ENCODE measurements around the gene VIPAS39. TPM values are rescaled to one million over a fixed set of nuclear protein-coding genes. Genes with fewer than 3 reads are reported as not detected.
A peak's percentile ranks its signal among the peaks of the same experiment; 100 is the strongest.

Gene VIPAS39
- total RNA-seq, 1 donor from 2014 or later: 22.9 TPM

DNA sequence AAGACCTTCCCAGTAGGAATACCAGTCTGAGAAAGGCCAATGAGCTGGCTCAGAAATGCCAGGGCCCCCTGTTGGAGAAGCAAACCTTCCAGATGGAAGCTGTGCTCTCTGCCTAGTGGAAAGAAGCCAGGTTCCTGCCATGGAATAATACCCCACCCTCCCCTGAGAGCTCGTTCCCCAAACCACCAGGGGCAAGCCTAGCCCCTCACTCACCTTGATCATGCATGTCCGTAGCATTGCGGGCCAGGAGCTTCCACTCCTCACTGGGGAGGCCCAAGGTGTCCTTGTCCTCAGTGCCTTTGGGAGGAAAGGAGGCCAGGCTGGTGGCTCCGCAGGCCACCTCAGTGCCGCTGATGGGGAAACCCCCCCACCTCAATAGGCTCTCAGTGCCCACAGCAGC is 20.6 kb upstream of the VIPAS39 start:
- Mint-ChIP-seq H3K27me3 (ENCODE audit: low read depth) (no peaks in the 10 kb centered on the region), H3K4me3 (no peak overlapping the region), H3K27ac (ENCODE audit: unreplicated experiment) (no peak overlapping the region), H3K9me3 (no peaks in the 10 kb centered on the region), H3K36me3 (ENCODE audit: low read depth) (no peaks in the 10 kb centered on the region), H3K4me1 (no peaks in the 10 kb centered on the region)
- DNase-seq (ENCODE audit: low read depth, low spot score): no peak
- TF ChIP-seq, protein P1, sequence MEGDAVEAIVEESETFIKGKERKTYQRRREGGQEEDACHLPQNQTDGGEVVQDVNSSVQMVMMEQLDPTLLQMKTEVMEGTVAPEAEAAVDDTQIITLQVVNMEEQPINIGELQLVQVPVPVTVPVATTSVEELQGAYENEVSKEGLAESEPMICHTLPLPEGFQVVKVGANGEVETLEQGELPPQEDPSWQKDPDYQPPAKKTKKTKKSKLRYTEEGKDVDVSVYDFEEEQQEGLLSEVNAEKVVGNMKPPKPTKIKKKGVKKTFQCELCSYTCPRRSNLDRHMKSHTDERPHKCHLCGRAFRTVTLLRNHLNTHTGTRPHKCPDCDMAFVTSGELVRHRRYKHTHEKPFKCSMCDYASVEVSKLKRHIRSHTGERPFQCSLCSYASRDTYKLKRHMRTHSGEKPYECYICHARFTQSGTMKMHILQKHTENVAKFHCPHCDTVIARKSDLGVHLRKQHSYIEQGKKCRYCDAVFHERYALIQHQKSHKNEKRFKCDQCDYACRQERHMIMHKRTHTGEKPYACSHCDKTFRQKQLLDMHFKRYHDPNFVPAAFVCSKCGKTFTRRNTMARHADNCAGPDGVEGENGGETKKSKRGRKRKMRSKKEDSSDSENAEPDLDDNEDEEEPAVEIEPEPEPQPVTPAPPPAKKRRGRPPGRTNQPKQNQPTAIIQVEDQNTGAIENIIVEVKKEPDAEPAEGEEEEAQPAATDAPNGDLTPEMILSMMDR (conservative IDR thresholded peaks at IDR 0.05): no peak

DNA sequence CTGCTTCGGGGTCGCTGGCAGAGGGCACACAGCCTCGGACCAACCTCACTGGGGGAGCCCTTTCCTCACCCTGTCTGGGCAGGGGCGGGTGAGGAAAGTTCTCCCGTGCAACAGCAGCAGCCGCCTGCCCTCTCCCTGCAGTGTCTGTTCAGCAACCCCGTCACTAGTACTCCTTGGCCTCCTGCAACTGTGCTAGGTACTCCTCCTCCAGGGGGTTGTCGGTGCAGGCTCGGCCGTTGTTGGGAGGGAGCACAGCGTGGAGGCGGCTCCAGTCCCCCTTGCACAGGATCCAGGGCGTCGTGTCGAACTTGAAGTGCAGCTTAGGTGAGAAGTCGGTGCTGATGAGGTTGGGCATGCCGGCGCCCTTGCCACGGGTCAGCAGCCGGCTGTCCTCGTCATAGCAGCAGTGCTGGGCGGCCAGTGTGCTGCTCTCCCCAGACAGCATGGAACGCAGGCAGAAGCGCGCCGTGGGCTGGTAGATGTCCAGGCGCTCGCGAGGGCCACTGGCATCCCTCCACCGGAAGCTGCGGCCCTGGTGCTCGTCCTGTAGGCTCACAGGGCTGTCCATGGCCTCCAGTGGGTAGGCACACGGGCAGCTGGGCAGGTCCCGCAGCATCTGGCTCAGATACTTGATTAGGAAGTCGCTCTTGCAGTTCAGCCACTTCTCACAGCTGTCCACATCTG is 18.2 kb upstream of the VIPAS39 start:
- DNase-seq (ENCODE audit: low read depth, low spot score): no peak
- Mint-ChIP-seq H3K4me1 (peaks cover 5% of the 10 kb centered on the region), H3K27me3 (ENCODE audit: low read depth) (no peaks in the 10 kb centered on the region)

DNA sequence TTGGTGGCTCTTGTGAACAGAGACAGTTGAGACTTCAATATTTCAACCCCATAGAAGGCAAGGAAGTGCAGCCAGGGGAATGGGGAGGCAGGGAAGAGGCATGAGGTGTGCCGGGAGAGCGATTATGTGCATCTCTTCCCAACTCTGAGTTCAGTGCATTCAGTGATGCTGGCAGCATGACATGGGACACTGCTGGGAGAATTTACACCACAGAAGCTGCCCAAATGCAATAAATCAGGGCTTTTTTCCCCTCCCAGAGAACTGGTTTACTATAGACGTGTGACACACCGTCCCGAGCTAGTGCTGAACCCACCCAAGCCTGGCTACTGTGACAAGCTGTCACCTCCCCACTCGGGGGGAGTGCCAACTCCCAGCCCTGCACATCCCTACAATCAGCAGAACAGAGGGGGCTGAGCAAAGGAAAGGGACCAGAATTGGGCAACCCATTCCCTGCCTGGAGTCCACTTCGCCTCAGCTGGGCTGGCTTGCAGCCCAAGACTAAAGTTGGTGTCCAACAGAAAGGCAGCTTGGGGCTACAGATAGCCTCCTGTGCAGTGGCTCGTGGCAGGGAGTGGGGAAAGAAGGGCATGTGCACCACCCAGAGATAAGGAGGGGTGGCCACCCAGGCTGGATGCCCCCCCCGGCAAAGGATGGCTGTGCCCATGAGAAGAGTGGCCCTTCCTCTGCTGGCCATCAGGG is 17.2 kb upstream of the VIPAS39 start:
- peaks cover 5% of the 10 kb centered on the region for H3K4me1 Mint-ChIP-seq
- no peak overlapping the region for H3K27ac Mint-ChIP-seq (ENCODE audit: unreplicated experiment)

More for the DNA sequence above, 18.2 kb upstream of the VIPAS39 start:
- Mint-ChIP-seq H3K9me3 (no peaks in the 10 kb centered on the region), H3K36me3 (ENCODE audit: low read depth) (no peaks in the 10 kb centered on the region), H3K27ac (ENCODE audit: unreplicated experiment) (peak overlapping the region; percentile 5), H3K4me3 (no peak overlapping the region)
- TF ChIP-seq, protein P1 (conservative IDR thresholded peaks at IDR 0.05): no peak

DNA sequence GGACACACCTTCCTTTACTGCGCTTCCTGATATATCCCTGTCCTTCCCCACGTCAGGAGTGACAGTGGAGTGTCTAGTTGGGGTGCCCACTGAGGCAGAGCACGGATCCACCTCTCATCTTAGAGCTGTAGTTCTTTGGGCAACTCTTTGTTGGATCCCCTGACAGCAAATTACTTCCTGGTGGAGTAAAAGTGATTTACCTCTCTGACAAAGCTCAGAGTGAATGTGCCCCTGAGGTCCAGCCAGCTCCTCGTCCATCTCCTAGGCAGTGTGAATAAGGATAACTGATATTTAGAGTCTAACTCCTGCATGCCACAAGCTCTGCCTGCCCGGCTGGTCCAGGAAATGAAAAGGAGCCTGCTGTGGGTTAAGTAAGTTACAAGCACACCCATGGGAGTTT is 16.5 kb upstream of the VIPAS39 start:
- H3K4me3 Mint-ChIP-seq: no peak overlapping the region
- no peaks in the 10 kb centered on the region for H3K9me3 Mint-ChIP-seq
- H3K4me1 Mint-ChIP-seq: peaks cover 5% of the 10 kb centered on the region
- DNase-seq (ENCODE audit: low read depth, low spot score): no peak
- no peak overlapping the region for H3K27ac Mint-ChIP-seq (ENCODE audit: unreplicated experiment)
- no peaks in the 10 kb centered on the region for H3K27me3 Mint-ChIP-seq (ENCODE audit: low read depth)
- TF ChIP-seq, protein P1 (conservative IDR thresholded peaks at IDR 0.05): no peak
- peaks cover 6% of the 10 kb centered on the region for H3K36me3 Mint-ChIP-seq (ENCODE audit: low read depth)

More for the DNA sequence above, 17.2 kb upstream of the VIPAS39 start:
- Mint-ChIP-seq H3K36me3 (ENCODE audit: low read depth) (no peaks in the 10 kb centered on the region), H3K9me3 (no peaks in the 10 kb centered on the region), H3K27me3 (ENCODE audit: low read depth) (no peaks in the 10 kb centered on the region), H3K4me3 (no peak overlapping the region)
- DNase-seq (ENCODE audit: low read depth, low spot score): no peak
- TF ChIP-seq, protein P1 (conservative IDR thresholded peaks at IDR 0.05): no peak

DNA sequence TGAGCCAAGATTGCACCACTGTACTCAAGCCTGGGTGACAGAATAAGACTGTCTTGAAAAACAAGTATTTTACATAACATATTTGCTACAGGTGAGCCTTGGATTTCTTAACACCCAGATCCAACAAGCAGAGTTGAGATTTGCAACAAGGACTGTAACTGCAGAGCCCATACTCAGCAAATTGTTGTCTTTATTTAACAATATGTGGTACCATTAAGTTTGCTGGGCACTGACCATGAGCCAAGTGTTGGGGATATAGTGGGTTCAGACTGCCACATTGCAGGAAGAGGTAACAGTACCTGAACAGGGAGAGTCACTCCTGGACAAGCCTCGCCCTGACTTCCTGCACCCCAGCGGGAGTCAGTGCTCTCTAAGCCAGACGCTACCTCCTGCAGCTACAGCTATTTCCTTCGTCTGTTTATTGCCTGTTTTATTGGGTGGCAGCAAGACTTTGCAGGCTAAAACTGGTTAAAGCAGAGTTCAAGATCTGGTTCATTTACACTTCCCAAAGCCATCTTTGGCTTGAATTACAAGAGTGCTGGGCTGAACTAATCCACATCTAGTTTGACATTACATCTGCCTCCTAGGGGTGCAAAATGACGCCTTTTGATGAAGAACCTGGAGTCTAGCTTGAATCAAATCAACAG is 12.9 kb upstream of the VIPAS39 start:
- H3K4me1 Mint-ChIP-seq: peaks cover 5% of the 10 kb centered on the region
- DNase-seq (ENCODE audit: low read depth, low spot score): no peak
- no peaks in the 10 kb centered on the region for H3K27me3 Mint-ChIP-seq (ENCODE audit: low read depth)
- TF ChIP-seq, protein P1 (conservative IDR thresholded peaks at IDR 0.05): no peak
- peaks cover 10% of the 10 kb centered on the region for H3K36me3 Mint-ChIP-seq (ENCODE audit: low read depth)
- H3K4me3 Mint-ChIP-seq: no peak overlapping the region
- no peaks in the 10 kb centered on the region for H3K9me3 Mint-ChIP-seq
- H3K27ac Mint-ChIP-seq (ENCODE audit: unreplicated experiment): no peak overlapping the region

Data from neural crest cell (in vitro differentiated cells).